ENCODE measurements around the gene XCL2.

GRCh38 chr1:168509875-168510791 lies 33.7 kb downstream of the XCL2 start:
- TF ChIP-seq CTCF (IDR thresholded peaks at IDR 0.05), result no peak
- TF ChIP-seq POLR2A (IDR thresholded peaks at IDR 0.05), result no peak
- TF ChIP-seq EP300 (IDR thresholded peaks at IDR 0.05), result no peak
